Measurements from ENCODE around the gene FAM156A.

The FAM156A gene

GRCh38 chrX:52995987-52996331 lies 37.6 kb upstream of the FAM156A start:
- TF ChIP-seq SPI1 (IDR thresholded peaks at IDR 0.05; ENCODE audit: borderline replicate concordance, low read depth) (no peak), REST (IDR thresholded peaks at IDR 0.05; ENCODE audit: insufficient replicate concordance, low read depth) (no peak), CTCF (IDR thresholded peaks at IDR 0.05; ENCODE audit: insufficient read depth, low read length) (no peak), POLR2AphosphoS5 (IDR thresholded peaks at IDR 0.05; ENCODE audit: low read depth) (no peak; the same call in 1 of the 2 replicates), GABPA (IDR thresholded peaks at IDR 0.05; ENCODE audit: low read depth) (no peak)
- Histone ChIP-seq H3K27ac (replicated peaks) (peak overlapping the region; percentile 91; the same call in 1 of the 2 replicates), H3K4me3 (replicated peaks; ENCODE audit: insufficient read depth, low read length) (peak overlapping the region; percentile 40), H3K27me3 (ENCODE audit: insufficient read depth, poor library complexity, severe bottlenecking) (no peaks in the 10 kb centered on the region)
- no peak for DNase-seq (ENCODE audit: low read depth in 1 of 2, low spot score in 1 of 2)

- no peaks in the 10 kb centered on the region for H3K27me3 ChIP-seq (ENCODE audit: insufficient read depth, poor library complexity, severe bottlenecking)
- peak overlapping the region; percentile 91 for H3K27ac ChIP-seq (replicated peaks)
- no peak; the same call in 1 of the 2 replicates for TF ChIP-seq SPI1 (IDR thresholded peaks at IDR 0.05; ENCODE audit: borderline replicate concordance, low read depth)
- TF ChIP-seq CTCF (IDR thresholded peaks at IDR 0.05; ENCODE audit: insufficient read depth, low read length) = peak; percentile 21
- TF ChIP-seq GABPA (IDR thresholded peaks at IDR 0.05; ENCODE audit: low read depth) = peak; percentile 91
- TF ChIP-seq REST (IDR thresholded peaks at IDR 0.05; ENCODE audit: insufficient replicate concordance, low read depth) = no peak
- TF ChIP-seq POLR2AphosphoS5 (IDR thresholded peaks at IDR 0.05; ENCODE audit: low read depth) = 0 out of 2 replicates have a peak, but pooled peaks have one; percentile 7
- H3K4me3 ChIP-seq (replicated peaks; ENCODE audit: insufficient read depth, low read length) = peak overlapping the region; percentile 69
- peak; percentile 78 to 95 for DNase-seq (ENCODE audit: low read depth in 1 of 2, low spot score in 1 of 2)
Observed at GRCh38 chrX:52995135-52995986, 37.0 kb upstream of the FAM156A start.

GRCh38 chrX:52990848-52991247 lies 32.5 kb upstream of the FAM156A start:
- DNase-seq (ENCODE audit: low read depth in 1 of 2, low spot score in 1 of 2) = no peak
- no peaks in the 10 kb centered on the region for H3K27me3 ChIP-seq (ENCODE audit: insufficient read depth, poor library complexity, severe bottlenecking)
- H3K4me3 ChIP-seq (replicated peaks; ENCODE audit: insufficient read depth, low read length) = no peak overlapping the region
- no peak overlapping the region for H3K27ac ChIP-seq (replicated peaks)
- no peak for TF ChIP-seq CTCF (IDR thresholded peaks at IDR 0.05; ENCODE audit: insufficient read depth, low read length)
- no peak for TF ChIP-seq POLR2AphosphoS5 (IDR thresholded peaks at IDR 0.05; ENCODE audit: low read depth)
- no peak for TF ChIP-seq REST (IDR thresholded peaks at IDR 0.05; ENCODE audit: insufficient replicate concordance, low read depth)
- TF ChIP-seq GABPA (IDR thresholded peaks at IDR 0.05; ENCODE audit: low read depth) = no peak
- TF ChIP-seq SPI1 (IDR thresholded peaks at IDR 0.05; ENCODE audit: borderline replicate concordance, low read depth) = no peak

All from HL-60 (cell line).